GM21390 (cell line): ENCODE measurements around the gene ZNF674.
"Not testable (repeated sequence)": the region's sequence is repeated elsewhere in the genome, so short reads cannot be mapped to it uniquely, and the experiment has no call there.

Source experiments
- ATAC-seq: cut with Tn5 transposase; IDR thresholded peaks from one replicate; pipeline ENCODE4 v1.9.1; 2021; ENCODE audit not compliant: unreplicated experiment

The ZNF674 gene

DNA sequence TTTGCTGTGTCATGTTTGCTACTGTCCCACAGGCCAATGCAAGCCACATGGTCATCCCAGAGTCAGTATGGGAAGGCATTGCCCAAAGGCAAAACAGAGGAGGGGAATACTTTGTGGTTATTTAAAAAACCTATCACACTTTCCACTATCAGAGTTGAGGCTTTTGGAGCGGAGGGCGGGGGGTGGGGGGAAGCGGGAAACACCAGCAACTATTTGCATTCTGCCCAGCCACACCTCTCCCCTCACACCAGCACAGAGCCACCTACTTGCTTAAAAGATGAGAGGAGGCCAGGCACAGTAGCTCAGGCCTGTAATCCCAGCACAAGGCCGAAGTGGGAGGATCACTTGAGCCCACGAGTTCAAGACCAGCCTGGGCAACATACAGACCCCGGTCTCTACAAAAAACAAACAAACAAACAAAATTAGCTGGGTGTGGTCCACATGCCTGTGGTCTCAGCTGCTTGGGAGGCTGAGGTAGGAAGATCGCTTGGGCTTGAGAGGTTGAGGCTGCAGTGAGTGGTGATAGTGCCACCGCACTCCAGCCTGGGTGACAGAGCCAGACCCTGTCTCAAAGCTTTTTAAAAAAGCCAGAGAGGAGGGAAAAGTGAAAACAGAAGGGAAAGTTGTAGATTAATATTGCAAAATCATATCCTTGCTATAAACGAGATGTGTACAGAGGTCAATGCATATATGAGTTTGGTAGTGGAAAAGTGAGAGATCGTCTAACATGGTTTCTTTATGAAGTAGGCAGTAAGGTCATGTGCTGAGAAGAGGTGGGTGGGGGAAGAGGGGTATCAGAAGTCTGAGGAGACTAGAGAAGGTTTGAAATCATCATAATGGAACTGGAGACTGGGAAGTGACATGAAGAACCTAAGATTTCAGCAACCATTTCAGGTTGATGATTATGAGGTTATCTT lies 26.5 kb upstream of the ZNF674 start:
- ATAC-seq: no peak

DNA sequence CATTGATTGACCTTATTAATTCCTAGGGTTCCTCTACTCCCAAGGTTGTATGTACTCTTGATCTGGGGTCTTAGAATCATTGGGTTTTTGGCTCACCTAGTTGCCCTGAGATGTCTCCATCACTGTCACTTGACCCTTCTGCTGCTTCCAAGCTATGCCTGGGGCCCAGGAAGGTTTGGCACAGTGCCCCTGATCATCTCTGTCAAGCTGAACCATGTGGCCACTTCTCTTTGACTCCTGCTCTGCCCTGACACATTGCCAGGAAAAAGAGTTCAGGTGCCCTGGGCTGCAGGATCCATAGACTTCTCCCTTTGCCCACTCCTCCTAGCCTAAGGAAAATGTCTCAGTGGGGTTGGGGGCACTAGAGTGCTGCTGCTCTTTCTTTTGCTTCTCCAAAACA lies 24.4 kb upstream of the ZNF674 start:
- ATAC-seq: no peak

- ATAC-seq: no peak
Measured at GRCh38 chrX:46567388-46567787, 22.2 kb upstream of the ZNF674 start.

- ATAC-seq: peak; percentile 99
Measured at GRCh38 chrX:46561824-46562657, 16.8 kb upstream of the ZNF674 start.

- ATAC-seq: no peak
Measured at GRCh38 chrX:46559062-46559461, 13.8 kb upstream of the ZNF674 start.

GRCh38 chrX:46554942-46555341 lies 9.7 kb upstream of the ZNF674 start:
- no peak for ATAC-seq

- no peak for ATAC-seq
Measured at GRCh38 chrX:46553935-46554334, 8.7 kb upstream of the ZNF674 start.

GRCh38 chrX:46551494-46552128 lies 6.4 kb upstream of the ZNF674 start:
- no peak for ATAC-seq

DNA sequence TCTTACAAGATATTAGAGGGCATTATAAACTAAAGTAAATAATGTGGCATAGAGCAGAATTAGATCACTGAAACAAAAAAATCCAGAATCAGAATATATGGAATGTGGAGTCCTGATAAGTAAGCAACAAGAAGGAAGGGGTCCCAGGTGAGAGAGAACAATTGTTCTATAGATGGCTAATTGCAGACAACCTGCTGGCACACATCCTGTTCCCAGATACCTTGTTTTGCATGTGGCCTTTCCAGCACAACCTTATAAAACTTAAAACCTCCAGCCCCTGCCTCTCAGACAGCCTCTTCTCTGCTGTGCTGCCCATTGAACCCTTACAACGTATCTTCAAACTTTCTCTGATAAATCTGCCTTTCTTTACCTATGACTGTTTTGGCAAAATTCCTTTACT lies 4.7 kb upstream of the ZNF674 start:
- ATAC-seq: no peak

DNA sequence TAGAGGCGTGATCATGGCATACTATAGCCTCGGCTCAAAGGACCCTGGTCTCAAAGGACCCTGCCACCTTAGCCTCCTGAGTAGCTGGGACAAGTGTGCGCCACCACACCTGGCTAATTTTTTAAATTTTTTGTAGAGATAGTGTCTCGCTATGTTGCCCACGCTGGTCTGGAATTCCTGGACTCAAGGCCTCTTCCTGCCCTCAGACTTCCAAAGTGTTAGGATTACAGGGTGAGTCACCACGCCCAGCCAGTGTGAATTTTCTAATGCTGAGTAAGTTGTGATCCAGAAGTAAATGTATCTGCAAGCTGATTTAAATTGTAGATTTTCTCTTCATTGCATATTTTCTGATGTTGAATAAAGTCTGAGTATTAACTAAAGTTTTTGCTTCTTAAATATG lies 2.6 kb upstream of the ZNF674 start:
- no peak for ATAC-seq

- ATAC-seq: not testable (repeated sequence)
Measured at GRCh38 chrX:46544527-46544926, 694 bp downstream of the ZNF674 start.

GRCh38 chrX:46543441-46543840 lies 1.8 kb downstream of the ZNF674 start:
- ATAC-seq: no peak

- ATAC-seq: no peak
Measured at GRCh38 chrX:46531442-46531841, 13.8 kb downstream of the ZNF674 start.

DNA sequence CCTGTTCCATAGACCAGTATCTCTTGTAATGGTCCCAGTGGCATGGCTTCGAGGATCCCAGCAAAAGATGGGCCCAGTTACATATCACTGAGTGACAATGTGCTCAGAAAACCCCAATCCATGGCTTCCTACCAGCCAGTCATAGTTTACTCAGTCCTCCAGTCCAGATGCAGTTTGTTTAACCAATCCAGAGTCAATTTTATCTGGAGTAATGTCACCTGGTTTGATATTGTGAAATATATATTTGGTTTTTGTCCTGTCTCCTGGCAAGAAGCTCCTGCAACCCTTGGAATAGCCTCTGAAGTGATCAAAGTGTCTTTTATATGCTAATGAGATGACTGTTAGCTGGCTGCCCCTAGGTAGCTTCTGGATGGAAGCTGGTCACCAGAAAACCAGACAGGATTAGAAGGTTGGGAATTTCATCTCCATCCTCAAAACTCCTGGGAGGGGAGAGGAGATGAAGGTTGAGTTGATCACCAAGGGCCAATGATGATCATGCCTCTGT lies 14.8 kb downstream of the ZNF674 start:
- ATAC-seq: not testable (repeated sequence)

- ATAC-seq: not testable (repeated sequence)
Measured at GRCh38 chrX:46529740-46530403, 15.3 kb downstream of the ZNF674 start.

- ATAC-seq: not testable (repeated sequence)
Measured at GRCh38 chrX:46528640-46529039, 16.6 kb downstream of the ZNF674 start.

- no peak for ATAC-seq
Measured at GRCh38 chrX:46506076-46506475, 39.1 kb downstream of the ZNF674 start.

DNA sequence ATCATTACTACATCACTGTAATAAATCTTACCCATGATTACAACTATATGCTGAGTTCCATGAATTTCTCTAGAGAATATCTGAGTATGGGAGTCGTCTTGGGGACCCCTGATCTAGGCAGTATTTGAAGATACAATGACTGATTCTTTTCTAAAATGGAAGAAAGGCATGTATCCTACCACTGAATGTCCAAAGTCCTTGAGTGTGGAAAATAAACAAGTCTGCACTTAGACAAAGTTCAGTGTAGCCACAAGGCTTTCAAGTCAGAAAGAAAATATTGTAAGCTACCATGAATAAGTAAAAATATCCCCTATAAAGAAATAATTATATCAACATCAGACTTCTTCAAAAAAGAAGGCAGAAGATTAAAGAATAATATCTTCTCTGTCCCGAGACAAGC lies 42.4 kb downstream of the ZNF674 start:
- ATAC-seq: no peak

DNA sequence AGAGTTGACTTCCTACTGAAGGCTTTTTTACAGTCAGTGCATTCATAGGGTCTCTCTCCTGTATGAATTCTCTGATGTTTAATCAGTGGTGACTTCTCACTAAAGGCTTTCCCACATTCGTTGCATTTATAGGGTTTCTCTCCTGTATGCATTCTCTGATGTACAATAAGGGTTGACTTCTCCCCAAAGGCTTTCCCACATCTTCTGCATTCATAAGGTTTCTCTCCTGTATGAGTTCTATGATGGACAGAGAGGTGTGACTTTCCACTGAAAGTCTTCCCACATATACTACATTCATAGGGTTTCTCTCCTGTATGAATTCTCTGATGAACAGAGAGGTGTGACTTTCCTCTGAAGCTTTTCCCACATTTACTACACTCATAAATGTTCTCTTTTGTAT lies 45.2 kb downstream of the ZNF674 start:
- no peak for ATAC-seq

DNA sequence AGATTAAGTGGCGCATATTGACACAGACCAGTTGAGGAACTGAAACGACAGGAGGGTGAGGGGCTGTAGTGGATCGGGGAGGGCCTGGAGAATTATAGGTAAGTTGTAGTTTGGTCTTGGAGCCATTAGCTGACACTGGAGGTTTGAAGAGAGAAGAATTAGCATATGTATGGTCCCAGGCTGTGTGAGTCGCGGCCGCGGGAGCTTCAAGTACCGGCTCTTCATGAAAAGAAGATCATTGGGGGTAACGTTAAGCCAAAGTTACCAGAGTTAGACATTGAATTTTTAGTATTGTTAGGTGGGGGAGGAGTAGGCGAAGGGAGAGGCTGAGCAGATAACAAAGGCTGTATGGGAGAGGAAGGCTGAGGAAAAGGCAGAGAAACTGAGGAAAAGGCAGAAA lies 56.5 kb downstream of the ZNF674 start:
- no peak for ATAC-seq

GRCh38 chrX:46485897-46486296 lies 59.3 kb downstream of the ZNF674 start:
- no peak for ATAC-seq
